NCI-H2196 treated with DMSO at 0.1 percent for 48 hours (cell line): ENCODE measurements around the gene SESTD1.
A peak's percentile ranks its signal among the peaks of the same experiment; 100 is the strongest.
"Not testable (repeated sequence)": the region's sequence is repeated elsewhere in the genome, so short reads cannot be mapped to it uniquely, and the experiment has no call there.

ENCODE experiments used
- DNase-seq: peaks from one replicate; lab custom pipeline; 2025; ENCODE audit not compliant: unreplicated experiment; lab: John Stamatoyannopoulos, UW

The SESTD1 gene

GRCh38 chr2:179124282-179124681 lies 140.3 kb downstream of the SESTD1 start:
- no peak for DNase-seq

GRCh38 chr2:179123272-179123662 lies 141.4 kb downstream of the SESTD1 start:
- DNase-seq: no peak

GRCh38 chr2:179107737-179108136 lies 156.9 kb downstream of the SESTD1 start:
- no peak for DNase-seq

DNA sequence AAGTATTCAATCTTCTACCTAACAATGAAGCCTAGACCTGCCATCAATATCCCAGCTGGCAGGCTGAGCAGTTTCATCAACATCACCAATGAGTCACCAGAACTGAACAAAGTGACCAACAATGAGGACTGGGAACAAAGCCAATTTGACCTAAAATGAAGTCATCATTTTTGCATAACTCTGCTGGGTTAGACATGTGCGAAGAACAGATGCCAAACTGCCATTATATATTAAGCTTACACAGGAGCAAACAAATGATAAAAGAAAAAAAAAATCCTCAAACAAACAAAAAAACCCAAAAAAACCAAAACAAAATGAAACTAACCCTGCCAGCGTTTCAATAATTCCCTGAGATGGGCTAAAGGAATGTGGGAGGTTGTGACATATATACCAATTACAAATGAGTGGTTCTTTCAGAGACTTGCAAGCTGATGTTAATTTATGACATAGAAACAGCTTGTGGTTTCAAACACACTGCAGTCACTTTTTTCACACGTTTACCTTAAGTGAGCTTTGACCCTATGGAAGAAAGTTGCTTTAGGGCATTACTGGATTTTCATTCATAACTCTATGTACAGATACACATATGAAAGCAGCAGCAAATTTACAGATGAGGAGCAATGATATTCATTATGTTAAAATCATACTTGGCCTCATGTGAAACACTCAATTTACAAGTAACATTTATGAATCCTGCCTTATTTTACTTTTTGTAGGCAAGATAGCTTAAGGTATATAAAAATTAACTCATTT lies 157.8 kb downstream of the SESTD1 start:
- DNase-seq: peak; percentile 81

GRCh38 chr2:179106342-179106675 lies 158.3 kb downstream of the SESTD1 start:
- DNase-seq: no peak

- DNase-seq: no peak
These were observed 159.9 kb downstream of the SESTD1 start for GRCh38 chr2:179104736-179105135.

DNA sequence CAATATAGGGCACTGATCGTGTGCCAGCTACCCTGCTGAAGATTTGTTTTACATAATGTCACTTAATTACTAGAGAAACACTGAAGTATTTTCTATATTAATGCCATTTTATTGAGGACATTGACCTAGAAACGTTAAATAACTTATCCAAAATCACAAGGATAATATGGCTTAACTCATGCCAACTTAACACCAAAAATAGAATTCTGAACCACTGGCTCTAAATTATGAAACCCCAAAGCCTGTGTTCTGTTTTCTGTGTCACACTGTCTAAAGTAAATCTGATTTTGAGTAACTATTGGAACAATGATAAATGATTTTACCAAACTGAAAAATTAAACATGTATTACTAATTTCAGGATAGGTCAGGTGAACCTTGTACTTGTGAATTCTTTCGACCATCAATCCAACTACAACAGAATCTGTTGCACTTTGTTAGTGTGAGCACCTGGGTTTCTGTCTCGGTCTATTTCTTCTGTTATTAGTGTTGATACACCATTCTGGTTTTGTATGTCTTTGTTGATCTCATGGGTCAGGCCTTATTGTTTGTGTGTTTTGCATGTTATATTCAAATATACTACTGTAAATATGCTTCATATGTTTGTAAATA lies 166.4 kb downstream of the SESTD1 start:
- no peak for DNase-seq

DNA sequence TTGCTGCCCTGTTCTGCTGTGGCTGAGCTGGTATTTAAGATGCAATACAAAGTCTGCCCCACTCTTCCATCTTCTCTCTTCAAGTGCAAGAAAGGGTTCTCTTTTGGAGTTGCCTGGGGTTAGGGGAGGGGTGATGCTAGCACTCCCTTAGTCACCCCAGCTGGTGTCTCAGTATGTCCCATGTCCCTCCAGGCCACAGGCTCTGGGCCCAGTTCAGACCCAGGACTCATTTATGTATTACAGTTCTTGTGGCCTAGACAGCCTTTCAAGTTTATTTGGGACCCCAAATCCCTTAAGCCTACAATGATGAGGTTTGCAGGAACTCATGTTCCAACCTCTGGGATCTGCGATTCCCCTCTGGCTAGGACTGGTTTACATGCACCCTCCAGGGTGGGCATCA lies 167.5 kb downstream of the SESTD1 start:
- DNase-seq: no peak

- no peak for DNase-seq
These were observed 168.5 kb downstream of the SESTD1 start for GRCh38 chr2:179096090-179096489.

- DNase-seq: not testable (repeated sequence)
These were observed 171.7 kb downstream of the SESTD1 start for GRCh38 chr2:179092912-179093311.

- no peak for DNase-seq
These were observed 181.9 kb downstream of the SESTD1 start for GRCh38 chr2:179082697-179083096.

DNA sequence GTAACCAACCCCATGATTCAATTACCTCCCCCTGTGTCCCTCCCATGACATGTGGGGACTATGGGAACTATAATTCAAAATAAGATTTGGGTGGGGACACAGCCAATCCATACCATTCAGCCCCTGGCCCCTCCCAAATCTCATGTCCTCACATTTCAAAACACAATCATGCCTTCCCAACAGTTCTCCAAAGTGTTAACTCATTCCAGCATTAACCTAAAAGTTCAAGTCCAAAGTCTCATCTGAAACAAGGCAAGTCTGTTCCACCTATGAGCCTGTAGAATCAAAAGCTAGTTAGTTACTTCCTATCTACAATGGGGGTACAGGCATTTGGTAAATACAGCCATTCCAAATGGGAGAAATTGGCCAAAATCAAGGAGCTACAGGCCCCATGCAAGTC lies 182.7 kb downstream of the SESTD1 start:
- no peak for DNase-seq

DNA sequence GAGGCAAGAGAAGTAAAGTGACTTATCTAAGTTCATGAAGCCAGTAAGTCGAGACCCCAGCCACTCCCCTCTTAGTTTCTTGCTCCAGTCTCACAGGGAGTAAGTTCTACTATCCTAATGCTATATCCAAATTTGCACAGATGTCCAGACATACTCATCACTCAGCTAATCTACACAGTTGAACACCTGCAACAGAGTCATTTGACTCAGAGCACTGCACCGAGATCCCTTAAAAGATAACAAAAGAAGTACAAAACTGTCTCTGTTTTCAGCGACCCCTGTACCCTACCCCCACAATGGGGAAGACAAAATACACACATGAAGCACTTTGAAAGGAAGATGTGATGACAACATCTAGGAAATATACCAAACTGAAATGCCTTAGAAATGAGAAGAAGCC lies 192.1 kb downstream of the SESTD1 start:
- DNase-seq: no peak

- no peak for DNase-seq
These were observed 192.7 kb downstream of the SESTD1 start for GRCh38 chr2:179071810-179072355.

- DNase-seq: no peak
These were observed 193.7 kb downstream of the SESTD1 start for GRCh38 chr2:179070895-179071294.

DNA sequence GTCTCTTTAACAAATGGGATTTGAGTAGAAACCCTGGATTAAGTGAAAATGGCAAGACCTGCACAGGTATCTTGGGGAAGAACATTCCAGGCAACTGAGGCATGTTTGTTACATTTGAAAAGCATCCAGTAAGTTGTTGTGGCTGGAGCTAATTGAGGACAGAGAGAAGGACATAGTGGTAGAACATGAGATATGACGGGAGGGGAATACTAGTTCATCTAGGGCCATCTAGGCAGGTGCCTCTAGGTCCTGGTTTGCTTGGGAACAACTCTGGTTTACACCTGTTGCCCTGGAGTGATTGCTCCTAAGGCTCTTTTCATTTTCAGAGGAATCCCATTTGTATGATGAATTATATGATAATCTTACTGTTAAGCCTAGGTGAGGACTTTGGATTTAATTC lies 194.9 kb downstream of the SESTD1 start:
- DNase-seq: no peak

GRCh38 chr2:179068991-179069643 lies 195.5 kb downstream of the SESTD1 start:
- no peak for DNase-seq

DNA sequence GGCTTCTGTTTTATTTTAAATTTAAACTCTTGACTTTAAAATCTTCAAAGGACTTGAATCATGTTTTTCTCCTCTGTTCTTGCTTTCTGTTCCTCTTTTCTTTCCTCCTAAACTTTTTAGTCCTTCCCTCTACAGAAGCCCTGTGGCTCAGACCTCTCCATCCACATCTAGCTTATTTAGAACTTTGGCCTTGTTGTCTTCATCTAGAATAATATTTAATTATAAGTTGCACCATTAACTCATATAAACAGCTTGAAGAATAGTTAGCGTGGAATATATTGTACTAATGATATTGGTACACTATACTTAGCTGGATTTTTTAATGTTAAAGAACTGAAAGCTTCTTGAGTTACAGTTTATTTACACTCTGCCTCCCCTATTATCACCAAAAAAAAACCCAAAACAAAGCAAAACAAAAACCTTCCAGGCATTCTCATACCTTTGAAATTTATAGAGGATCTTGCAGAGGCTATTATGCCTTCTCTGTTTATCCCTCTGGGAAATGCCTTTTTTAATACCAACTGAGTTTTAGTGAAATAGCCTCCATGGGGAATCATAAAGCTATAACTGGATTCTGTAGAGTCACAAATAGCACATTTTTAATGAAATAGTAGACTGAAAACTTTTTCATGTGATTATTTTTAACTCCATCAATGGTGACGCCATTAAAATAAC lies 205.5 kb downstream of the SESTD1 start:
- DNase-seq: no peak

DNA sequence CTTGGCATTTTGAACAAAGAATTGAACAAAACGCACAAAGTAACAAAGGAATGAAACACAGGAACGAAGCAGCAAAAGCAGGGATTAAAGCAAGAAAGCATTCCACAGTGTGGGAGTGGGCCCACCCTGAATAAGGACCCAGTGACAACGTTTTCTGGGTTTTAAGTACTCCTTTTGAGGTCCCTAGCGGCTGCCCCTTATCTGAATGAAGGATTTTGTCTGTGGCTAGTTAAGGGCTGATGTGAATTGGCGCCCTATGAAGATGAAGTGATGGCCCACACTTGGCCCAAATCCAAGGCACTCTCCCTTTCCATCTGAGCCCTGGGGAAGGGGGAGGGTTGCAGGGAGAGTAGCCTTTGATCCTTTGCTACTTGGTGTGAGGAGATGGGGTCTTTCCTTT lies 206.9 kb downstream of the SESTD1 start:
- no peak for DNase-seq

- not testable (repeated sequence) for DNase-seq
These were observed 211.1 kb downstream of the SESTD1 start for GRCh38 chr2:179053568-179053967.
